Muscle of arm (tissue), 12 donors: Measurements from ENCODE around the gene PIMREG. TPM values are rescaled to one million over a fixed set of nuclear protein-coding genes. Genes with fewer than 3 reads are reported as not detected.

Experiments used
- DNase-seq: peaks from one replicate; pipeline ENCODE4 v3.0.0-alpha.2; 2013
- polyA plus RNA-seq, 12 donors: library from polyadenylated mRNA; unstranded; fragments of 120-200 nt; gene quantifications; one replicate each; pipeline ENCODE4 v1.2.1, GENCODE V29; 2013; ENCODE audit not compliant: insufficient read length in 12 of 12

Gene PIMREG
- polyA plus RNA-seq, 12 donors: 7.8 to 20.2 (median 12.6) TPM; not detected in 1

DNA sequence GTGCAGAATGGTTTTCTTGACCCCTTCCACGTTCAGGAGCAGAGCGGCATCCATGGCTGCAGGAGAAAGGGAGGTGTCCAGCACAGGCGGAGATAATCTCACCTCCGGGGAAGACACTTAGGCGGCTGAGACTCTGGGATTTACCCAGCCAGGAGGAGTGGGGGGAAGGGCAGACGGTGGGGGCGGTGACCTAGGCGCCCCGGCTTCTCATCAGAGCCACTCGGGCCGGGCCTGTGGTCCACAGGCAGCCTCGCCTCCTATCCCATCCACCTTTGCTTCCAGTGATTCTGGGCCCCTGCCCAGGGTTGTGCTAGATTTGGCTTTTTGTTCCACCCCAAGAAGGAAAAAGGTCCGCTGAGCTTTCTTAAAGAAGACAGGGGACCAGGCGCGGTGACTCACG lies 9.2 kb upstream of the PIMREG start, which contains the start of gene AIPL1:
Gene AIPL1, minus strand, starts transcription at position 71 of the 400 bp plus-strand sequence. Its CDS starts 17 bp downstream, at position 54.
- no peak for DNase-seq

DNA sequence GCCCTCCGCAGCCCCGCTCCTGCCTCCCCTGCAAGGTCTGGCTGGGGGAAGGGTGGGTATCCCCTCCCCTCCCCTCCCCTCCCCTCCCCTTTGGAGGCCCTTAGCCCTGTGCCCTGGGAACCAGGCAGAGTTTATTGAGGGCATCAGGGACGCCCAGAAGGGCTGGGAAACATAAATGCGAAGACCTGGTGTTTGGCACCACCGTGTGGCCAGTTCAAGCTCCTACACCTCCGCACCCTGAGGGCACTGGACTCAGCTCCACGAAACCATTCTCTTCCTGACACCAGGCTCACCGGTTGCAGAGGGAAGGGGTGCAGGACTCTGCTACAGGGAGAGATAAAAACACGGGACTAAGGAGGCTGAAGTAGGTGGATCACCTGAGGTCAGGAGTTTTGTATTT lies 8.3 kb upstream of the PIMREG start:
- peak; percentile 50 for DNase-seq

DNA sequence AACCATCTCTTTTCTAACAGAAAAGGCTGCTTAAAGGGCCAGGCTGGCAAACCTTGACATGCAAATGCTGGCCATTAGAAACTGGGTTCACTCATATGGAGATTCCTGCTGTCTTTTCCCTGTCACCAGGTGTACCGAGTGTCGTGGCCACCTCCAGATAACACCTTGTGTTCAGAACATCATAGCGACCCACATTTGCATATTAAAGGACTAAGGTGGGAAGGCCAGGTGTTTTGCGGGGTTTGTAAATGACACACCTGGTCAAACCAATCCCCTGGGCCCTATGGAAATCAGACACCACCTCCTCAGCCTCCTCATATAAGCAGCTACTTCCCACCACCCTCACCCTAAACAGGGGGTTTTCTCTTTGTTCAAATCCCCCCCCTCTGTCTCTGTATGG lies 6.8 kb upstream of the PIMREG start:
- no peak for DNase-seq

DNA sequence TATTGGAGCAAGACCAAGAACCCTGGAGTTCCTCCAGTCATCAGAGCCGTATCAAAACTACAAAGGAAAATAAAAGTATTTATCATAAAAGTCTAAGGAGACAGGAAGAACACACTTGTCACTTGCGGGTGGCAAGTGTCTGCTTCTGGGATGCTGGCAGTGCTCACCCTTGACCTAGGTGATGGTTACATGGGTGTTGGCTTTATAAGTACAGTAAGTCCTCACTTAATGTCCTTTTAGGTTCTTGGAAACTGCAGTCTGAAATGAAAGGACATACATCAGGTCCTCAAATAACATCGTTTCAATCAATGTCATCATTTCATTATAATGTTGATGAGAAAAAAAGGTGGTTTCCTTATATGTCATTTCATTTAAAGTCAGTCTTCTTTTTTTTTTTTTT lies 6.3 kb upstream of the PIMREG start:
- DNase-seq: no peak

DNA sequence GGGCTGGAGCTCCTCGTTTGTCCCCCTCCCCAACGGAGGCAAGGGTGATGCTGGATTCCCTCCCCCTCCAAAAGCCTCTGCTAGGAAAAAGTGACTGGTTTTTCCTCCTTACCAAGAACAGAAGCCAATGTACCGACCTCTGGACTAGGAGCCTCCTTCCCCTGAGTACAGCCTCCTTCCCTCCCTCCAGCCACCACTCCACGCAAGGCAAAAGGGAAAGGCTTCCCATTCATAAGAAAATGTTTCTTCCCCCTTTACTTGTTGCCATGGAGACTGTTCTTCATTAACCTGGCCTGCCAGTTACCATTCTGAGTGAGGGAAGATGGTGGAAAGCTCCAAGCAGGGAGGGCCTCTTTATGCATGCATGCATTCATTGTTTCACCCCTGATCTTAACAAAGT lies 4.3 kb upstream of the PIMREG start:
- DNase-seq: no peak

DNA sequence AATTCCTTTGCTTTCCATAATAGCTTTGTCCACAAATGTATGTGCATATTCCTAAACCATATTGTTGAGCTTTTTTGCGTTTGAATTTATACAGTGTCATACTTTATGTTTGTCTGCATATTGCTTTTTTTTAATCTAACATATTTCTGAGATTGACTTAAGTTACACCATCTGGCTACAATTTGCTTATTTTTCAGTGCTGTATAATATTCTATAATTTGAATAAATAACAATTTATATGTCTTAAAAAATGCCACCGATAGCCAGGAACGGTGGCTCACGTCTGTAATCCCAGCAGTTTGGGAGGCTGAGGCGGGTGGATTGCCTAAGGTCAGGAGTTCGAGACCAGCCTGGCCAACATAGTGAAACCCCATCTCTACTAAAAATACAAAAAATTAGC lies 1.5 kb upstream of the PIMREG start:
- DNase-seq: no peak

DNA sequence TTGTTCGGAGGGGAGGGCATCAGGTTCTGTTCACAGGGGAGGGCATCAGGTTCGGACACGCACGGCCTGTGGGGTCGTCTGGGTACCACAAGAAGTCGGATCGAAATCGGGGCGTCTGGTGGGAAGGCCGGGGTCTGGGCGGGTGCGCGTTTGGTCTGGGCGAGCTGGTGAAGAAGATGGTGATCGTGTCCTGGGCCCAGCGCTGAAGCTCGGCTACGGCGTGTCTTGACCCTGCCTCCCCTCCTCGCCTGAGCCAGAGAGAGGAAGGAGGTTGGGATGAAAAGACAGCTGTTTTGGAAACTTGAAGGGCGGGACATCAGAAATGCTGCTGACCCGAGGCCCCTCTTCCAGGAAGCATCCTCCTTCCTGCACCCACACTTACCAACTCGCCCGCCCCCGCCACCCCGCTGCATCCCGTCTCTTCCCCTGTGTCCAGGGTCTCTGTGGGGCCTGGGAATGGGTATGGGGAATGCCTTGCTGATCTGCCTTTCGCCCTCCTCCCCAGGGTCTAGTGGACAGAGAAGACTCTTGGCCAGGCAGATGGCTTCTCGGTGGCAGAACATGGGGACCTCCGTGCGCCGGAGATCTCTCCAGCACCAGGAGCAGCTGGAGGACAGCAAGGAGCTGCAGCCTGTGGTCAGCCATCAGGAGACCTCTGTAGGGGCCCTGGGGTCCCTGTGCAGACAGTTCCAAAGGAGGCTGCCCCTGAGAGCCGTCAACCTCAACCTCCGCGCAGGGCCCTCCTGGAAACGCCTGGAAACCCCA lies 498 bp downstream of the PIMREG start:
- DNase-seq: no peak

DNA sequence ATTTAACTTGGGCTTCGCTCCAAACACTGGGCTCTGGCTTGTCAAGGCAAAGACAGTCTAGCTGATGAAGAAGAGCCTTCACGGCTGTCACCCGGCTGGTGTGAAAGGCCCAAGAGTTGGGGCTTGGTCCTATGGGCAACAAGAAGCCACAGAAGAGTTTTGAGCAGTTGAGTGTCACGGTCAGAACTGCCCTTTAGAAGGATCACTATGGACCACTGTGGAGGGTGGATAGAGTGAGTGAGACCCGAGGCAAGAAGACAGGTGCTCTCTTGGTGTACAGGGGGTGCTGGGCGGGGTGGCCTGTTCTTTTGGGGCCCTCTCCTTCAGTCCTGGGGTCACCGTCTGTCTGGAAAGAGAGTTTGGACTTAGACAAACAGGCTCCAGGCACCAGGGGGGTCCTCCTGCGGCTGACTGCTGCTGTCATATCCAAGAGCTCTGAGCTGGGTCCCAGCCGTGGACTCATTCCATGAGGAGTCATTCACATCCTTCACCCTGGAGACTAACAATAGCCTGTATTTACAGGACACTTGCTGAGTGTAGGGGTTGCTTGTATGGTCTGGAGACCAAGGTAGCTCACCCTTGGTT lies 2.4 kb downstream of the PIMREG start:
- DNase-seq: no peak

DNA sequence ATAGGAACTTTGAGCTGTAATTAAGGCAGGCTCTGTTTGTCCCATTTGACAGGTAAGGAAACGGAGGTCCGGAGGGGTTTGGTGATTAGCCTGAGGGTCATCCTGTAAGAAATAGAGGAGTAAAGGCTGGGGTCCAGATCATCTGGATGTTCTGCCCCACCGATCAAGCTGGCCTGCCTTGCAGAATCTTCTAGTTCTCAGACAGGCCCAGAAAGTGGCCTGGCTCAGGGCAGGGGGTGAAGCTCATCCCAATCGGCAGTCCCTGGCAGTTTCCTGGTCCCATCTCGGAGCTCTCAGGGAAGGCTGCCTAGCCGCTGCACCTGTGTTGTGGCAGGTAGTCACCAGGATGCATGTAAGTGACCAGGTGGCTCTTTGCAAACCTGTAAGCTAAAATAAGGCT lies 4.2 kb downstream of the PIMREG start:
- DNase-seq: no peak

DNA sequence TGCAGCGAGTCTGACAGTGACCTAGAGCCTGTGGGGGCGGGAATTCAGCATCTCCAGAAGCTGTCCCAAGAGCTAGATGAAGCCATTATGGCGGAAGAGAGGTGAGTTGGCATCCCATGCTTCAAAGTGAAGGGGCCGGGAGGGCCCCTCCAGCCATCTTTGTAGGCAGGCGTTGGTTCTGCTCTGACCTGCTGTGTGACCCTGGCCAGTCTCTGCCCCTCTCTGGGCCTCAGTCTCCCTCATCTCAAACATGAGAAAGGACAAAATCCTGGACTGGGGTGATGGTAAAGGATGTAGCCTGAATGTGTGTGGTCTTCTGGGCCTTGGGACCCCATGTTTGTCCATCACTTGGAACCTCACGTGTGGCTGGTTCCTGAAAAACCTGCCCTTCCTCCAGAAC lies 5.1 kb downstream of the PIMREG start:
- no peak for DNase-seq

DNA sequence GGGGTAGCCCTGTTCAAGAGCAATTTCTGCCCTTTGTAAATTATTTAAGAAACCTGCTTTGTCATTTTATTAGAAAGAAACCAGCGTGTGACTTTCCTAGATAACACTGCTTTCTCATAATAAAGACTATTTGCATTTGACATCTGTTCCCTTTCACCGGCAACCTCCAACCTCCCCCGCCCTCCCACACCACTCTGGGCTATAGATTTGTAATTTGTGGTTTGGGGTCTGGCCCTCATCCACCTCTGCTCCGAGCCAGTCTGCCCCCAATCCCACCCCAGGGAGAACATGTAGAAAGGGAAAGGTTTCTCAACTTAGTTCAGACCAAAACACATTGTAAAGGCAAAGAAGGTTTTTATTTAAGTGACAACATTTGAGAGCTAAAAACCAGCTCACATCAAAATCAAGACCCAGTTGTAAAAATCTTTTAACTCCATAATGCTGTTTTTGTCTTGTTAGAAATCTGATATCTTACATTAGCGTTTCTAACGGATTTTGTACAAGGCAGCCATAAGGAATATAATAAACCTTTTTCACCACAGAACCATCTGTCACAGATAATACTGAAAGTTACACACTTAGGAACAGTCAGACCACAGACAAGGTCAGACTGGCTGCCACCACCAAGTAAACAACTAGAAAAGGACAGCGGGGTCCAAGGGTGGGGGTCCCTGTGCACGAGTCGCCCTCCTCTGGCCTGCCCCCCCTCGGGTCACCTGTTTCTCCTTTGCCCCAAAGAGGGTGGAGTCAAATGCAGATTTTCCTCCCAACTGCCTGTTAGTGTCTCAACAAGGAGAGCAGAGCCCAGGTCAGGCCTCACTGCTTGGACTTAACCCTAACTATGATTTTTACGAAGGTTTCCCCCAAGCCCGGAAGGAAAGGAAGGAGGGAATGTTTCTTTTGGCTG lies 6.9 kb downstream of the PIMREG start:
- no peak for DNase-seq

DNA sequence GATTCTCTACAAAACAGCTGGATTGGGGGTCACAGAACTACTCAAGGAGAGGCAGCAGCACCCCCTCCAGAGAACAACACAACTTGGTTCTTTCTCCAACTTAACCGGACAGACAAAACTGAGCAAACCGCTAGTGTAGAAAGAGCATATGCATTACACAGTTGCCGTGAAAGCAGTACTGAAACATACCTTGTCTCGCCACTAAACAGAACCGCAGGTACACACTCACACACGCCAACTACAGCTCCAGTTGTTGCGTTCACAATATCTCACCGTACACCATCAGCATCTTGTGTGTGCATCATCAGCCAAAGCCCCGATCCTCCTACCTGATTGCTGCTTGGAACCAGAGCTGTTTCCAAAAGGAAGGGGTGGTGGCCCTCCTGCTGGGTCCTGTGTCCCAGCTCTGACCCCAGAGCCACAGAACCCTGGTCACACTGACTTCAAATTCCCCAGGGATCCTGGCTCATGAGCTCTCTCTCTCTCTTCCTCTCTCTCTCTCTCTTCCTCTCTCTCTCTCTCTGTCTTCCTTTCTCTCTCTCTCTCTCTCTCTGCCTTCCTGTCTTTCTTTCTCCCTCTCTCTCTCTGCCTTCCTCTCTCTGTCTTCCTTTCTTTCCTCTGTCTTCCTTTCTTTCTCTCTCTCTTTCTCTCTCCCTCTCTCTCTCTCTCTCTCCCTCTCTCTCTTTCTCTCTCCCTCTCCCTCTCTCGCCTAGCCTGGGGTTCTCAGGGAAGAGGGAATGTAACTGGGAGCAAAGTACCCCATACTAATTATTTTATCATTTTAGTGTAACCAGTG lies 8.4 kb downstream of the PIMREG start:
- no peak for DNase-seq

DNA sequence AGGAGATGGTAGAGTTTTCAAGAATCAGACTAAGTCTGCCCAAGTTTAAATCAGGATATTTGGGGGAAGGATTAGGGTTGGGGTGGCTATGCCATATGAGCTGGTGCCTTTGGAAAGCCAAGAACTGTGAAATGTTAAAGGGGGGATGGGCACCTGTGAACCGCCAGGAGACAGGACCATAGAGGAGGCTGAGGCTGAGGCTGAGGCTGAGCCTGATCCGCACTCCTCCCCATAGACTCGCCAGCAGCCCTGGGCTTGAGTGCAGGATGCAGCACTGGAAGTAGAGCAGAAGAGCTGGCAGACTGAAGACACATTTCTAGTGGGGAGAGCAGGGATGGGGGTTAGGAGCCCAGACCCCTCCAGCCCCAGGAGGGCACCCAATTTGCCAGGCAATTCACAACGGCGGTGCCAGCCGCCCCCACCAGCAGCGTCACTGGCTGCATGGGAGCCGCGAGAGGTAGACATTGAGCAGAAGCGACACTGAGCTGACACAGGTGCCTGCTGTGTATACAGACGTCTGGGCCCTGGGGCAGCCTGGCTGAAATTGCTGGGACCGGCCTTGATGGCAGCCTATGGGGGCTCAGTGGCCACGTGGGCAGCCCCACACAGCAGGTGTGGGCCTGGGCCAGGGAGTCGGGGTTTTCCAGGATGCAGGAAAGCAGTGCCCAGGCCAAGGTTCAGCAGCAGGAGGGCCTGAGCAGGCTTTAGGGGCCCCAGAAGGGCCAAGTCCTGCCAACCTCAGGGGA lies 9.2 kb downstream of the PIMREG start:
- DNase-seq: no peak

DNA sequence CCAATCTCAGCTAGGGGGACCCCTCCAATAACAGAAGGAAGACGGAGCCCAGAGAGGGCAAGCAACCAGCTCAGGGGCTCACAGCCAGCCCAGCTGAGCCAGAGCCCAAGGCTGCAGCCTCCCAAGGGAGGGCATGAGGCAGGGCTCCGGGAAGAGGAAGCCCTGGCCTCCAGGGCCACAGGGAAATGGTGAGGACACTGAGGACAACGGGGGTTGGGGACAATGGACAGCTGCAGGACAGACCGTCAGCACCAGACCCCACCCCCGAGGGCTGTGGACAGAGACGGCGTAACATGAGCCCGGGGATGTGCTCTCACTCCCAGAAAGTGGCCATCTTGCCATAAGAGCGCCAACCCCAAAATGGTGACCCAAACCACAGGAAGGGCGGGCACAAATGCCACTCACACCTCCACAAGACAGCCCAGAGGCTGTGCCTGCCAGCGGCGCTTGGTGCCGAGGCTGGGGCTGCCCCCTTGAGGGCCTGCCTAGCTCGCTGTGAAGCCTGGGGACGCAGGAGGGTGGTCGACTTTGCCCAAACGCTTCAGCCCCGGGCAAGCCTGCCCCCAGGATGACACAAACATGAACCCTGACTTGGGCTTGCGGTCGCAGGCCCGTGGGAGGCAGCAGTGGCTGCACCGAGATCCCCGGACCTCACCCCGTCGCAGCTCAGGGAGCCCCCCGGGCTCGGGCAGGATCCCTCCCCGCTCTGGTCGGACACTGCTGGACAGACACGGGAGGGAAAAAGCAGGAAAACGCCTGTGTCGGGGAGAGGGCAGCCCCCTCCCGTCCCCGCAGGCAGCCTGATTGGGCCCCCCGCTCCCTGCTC lies 10.5 kb downstream of the PIMREG start:
- DNase-seq: no peak

DNA sequence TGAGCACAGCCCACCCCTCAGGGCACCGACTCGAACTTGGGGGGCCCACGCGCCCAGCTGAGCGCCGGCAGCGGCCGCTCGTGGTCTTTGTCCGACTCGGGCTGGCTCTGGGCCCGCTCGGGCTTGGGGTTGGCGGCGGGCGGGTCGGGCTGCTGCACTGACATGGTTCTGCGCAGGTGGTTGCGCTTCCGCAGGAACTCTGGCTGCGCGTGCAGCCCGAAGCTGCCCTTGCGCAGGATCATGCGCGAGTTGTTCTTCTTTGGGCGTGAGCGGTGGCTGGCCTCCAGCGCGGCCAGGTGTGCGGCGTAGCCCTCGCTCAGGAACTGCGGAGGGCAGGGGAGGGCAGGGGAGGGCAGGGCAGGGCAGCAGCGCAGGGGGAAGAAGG lies 11.1 kb downstream of the PIMREG start:
- DNase-seq: peak; percentile 33

DNA sequence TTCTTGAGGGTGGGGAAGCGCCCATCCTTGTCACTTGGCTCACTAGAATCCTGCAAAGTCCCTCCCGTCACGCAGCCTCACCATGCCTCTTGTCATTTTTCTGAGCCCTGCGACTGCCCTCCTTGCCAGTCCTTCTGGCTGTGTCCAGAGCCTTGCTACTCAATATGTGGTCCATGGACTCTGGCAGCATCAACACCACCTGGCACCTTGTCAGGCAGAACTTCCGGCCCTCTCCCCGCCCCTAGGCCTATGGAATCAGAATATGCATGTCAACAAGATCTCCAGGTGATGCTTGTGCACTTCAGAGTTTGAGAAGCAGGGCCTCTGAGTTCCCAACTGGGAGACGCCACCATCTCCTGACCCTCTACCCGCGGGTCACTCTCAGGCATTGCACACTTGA lies 12.1 kb downstream of the PIMREG start:
- no peak for DNase-seq

DNA sequence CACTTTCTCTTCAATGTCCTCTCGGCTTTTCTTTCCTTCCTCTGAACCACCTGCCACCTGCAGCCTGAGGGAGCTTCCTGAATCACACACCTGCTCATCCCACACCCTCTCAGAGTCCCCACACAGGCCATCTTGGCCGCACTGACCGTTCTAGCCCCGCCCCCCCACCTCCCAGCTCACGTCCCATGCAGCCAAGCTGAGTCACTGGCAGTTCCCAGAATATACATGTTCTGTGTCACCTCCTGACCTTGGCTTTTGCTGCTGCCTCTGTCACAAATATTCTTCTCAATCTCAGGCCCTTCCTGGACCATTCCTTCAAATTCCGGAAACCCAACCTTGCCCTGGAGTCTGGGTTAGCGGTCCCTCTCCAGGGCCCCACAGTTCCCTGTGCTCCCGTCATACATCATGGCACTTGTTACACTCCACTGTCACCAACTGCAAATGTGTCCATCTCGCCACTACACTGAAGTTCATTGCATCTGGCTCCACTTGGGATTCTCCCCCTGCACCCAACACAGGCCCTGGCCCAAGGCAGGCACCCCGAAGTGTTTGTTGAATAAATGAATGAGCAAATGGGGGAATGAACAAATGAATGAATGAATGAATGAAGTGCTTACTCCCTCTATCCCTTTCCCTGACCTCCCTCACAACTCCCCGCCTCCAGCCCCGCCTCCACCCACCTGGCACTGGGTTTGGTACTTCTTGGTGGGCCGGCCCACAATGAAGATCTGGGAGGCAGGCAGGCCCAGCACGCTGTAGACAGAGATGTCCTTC lies 12.8 kb downstream of the PIMREG start:
- DNase-seq: no peak

DNA sequence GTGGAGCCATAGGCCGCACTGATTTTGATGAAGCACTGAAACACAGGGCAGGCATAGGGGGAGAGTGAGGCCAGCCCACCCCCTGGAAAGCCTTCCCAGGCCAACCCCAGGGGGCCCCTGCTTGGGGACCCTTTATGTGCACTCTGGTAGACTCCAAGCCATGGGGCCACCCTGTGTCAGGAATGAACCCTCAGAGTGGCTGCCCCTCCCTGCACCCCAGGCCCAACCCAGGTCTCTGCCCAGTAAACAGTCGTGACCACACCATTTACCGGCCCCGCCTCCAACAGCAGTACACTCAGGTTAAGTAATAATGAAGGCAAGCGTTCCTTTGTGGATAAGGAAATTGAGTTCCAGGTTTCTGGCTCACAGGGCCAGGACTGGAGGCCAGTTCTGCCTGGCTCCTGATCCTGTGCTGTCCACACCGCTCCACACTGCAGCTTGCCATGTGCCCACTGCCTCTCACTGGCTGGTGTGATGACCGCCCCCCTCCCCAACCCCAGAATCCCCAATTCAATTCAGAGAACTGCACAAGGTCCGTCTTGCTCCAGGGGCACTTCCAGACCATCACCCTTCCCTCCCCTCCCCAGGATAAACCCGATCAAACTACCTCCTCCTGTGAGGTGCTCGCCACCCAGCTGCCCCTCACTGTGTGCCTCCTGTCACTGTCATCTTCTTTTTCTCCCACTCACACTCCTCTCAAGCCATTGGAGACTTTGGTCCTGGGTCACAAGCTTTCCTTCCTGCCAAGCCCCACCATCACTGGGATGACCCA lies 13.6 kb downstream of the PIMREG start:
- no peak for DNase-seq
